Left ventricle myocardium superior (tissue), 1 donor: ENCODE measurements around the gene AQP9. TPM values are rescaled to one million over a fixed set of nuclear protein-coding genes. Genes with fewer than 3 reads are reported as not detected.

Experiments
- ATAC-seq: fragments of 200-7000 bp; cut with Tn5 transposase; one replicate; pipeline ENCODE4 v1.9.1; 2020; ENCODE audit warnings: mild to moderate bottlenecking, moderate library complexity
- DNase-seq: peaks from one replicate; pipeline ENCODE4 v3.0.0-alpha.2; 2020
- intact Hi-C: fragments of 100-400 bp; cut with micrococcal nuclease; formaldehyde crosslinking; loops from one replicate; pipeline ENCODE4 v1.11.0; 2022
- total RNA-seq: library from RNA; stranded (reverse); fragmentation: NEBNext Ultra II Directional; extraction: Animal tissue kit (Norgen Biotek cat#: 25700); gene quantifications from one replicate; pipeline ENCODE4 v1.2.1, GENCODE V29; 2021
- donor health status: DM: no; HTN: yes; CAD: no; lungs with severe emphysema.

AQP9 gene
- total RNA-seq, 1 donor from 2014 or later = 1.9 TPM

DNA sequence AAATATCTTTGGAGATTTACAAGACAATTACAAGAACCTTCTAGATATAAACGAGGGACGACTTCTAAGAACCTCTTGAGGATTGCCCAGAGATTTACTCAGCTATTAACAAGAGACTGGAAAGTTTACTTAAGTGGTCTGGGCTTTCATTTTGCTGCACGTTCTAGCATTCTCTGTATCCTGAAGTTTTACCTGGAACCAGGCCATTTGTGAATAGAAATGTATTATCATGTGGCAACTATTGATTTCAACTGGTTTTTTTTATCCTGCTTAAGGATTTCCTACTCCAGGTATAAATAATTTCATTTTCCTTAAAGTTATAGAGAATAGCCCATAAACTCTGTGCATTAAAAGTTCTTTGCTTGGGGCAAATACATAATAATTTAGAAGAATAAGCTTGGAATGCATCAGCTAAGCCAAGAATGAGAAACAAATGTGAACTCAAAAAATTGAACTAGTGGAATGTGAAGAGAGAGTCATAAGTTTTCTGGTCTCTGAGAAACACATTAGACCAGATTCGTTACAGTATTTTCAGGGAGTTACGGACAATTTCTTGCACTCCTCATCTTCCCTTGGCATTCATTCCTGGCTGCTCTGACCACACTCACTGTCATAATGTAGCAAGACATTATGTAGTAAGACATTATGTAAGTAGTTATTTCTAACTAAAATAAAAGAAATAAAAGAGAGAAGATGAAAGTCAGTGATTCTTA lies 1.3 kb downstream of the AQP9 start:
- intact Hi-C loops = no loop called here
- DNase-seq = no peak
- ATAC-seq = peak; percentile 20

DNA sequence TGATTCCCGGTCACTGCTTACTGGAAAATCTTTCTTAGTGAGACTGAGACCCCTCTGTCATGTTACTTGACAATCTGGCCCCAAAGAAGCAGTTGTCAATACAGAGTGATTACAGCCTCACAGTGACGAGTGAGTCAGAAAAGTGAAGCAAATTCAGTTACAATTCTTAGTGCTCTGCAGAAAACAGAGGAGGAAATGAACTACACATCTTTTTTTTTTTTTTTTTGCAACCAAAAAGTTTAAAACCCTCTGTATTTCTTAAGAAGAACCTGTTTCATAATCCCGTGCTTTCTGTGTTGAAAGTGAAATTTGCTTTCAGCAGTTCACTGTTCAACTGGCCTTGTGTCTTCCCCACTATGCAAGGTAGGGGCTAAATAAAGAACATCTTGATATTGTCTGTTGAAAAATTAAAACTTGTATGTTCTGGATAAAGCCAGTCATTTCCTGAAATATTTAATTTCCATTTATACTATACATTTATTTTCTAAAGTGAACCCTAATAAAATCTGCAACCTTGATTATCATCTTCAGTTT lies 1.9 kb downstream of the AQP9 start:
- ATAC-seq (peak; percentile 19), DNase-seq (no peak)
- intact Hi-C loops = no loop called here

DNA sequence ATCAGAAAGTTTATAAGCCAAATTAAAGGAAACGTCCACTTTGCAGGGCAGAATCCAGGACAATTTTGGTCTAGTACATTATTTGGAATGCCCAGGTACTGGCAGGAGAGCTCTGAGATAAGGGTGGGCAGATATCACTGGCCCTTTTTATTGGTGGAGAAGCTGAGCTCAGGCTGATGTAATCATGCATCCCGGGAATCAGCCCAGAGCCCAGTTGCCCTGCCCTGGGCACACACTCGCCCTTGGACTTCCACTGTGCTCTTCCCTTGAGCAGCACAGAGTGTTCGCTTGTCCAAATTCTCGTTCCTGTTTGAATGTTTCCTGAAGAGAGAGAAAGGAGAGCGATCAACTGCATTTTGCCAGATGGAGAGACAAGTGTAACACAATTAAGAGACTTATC lies 3.7 kb downstream of the AQP9 start:
- intact Hi-C loops = no loop called here
- DNase-seq = no peak
- ATAC-seq = no peak

DNA sequence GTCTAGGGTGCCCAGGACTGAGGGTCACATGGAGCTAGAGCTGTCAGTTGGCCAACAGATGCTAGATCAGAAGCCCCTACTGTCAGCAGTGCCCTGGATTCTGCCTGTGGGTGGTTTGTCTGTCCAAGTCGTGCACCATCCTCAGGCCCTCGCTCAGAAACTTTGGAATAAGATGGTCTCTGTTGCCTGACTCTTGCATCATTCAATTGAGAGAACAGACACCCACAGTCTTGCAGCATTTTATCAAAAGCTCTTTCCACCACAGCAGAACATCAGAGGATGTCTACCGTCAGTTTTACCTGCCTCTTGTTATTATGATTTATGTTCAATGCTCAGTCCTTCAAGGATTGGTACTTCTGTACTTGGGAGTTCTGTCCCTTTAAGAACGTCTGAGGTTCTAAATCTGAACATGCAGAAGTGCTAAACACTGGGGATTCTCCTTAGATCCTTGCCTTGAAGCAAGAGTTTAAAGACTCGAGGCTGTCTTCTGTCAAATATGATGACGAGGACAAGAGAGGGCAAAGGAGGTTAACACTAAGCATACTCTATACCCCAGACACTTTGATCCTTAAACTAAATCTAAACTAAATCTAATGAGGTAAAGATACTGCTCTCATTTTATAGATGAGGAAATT lies 4.8 kb downstream of the AQP9 start:
- intact Hi-C loops = no loop called here
- DNase-seq = no peak

DNA sequence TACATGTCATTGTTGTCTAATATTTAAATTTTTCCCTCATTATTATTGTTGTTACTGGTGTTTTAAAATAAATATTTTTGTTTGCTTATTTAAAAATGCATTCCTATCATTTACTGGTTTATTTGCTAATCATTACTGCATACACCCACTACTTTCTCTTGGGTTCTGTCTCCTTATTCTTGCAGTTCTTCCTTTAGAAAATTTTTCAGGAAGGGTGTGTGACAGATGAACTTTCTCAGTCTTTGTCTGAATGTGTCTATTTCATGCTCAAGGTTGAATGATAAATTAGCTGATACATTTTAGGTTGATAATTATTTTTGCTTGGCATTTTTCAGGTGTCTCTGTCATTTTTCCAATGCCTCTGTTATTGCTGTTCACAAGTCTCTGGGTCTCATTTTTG lies 7.4 kb downstream of the AQP9 start:
- intact Hi-C loops = no loop called here
- no peak for DNase-seq
- ATAC-seq = no peak

More for the DNA sequence above, 4.8 kb downstream of the AQP9 start:
- no peak for ATAC-seq

DNA sequence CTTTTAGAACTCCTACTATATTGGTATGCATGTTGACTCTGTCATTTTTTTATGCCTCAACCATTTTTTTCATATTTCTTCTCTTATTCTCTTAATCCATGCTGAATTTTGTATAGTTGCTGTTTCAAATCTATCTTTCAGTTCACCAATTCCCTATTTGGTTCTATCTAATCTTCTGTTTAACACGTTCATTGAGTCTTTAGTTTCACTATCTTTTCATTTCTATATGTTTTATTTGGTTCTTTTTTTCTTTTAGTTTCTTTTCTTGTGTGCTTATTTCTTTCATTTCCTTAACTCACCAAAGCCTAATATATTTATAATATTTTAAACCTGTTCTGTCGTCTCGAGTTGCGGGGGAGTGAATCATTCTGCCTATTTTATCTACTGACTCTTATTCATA lies 8.0 kb downstream of the AQP9 start:
- ATAC-seq (no peak), DNase-seq (no peak)
- intact Hi-C loops = no loop called here

DNA sequence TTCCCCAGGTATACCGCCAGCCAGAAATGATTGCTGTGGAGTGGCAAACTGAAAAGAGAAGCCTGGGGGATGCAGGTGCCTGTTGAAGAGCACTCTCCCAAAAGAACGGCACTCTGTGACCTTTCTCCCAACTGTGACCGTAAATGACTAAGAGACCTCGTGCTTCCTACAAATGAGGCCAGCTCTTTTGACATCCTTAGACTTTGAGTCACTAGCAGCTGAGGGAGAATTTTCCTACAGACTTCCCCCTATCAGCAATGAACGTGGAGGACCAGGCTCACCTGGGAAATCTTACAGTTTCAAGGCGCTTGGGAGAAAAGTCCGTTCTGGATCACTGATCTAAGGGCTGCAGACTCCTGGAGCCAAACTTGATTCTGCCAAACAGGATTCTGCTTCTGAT lies 8.6 kb downstream of the AQP9 start:
- DNase-seq (no peak), ATAC-seq (peak; percentile 43)
- intact Hi-C loops = no loop called here

DNA sequence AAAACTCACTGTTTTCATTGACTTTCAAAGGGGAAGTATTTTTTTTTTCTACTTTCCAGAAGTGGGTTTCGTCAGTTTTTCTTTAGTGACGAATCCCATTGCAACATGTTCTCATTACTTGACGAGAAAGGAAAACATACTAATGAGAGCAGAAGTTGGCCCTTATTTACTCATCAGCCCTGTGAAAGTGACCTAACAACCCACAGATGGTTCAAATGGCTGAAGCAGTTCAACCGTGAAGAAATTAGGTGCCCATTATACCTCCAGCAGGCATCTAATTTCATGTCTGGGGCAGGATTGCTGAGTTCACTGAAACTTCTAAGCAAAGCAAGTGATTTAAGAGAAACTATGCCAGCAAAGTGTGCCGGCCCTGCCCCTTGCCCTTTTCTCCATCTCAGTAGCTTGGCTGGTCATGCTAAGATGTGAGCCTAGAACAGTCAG lies 9.0 kb downstream of the AQP9 start:
- intact Hi-C loops = no loop called here
- no peak for DNase-seq
- ATAC-seq = peak; percentile 22

DNA sequence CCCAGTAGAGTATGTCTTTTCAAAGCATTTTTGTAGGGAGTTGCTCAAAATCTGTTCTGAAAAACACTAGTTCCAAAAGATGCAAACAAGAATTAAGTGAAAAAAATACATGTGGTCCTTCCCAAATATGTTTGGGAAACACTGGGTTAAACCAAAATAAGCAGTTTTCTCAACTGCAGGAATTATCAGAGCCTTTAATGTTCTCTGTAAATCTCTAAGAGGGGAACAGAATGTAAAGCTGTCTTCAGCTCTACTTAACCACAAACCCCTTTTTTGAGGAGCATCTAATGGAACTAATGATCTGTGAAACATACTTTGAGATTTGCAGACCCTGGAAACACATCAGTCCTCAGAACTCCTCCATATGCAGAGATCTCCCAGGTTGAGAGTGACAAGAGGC lies 9.9 kb downstream of the AQP9 start:
- intact Hi-C loops = no loop called here
- ATAC-seq (no peak), DNase-seq (no peak)

DNA sequence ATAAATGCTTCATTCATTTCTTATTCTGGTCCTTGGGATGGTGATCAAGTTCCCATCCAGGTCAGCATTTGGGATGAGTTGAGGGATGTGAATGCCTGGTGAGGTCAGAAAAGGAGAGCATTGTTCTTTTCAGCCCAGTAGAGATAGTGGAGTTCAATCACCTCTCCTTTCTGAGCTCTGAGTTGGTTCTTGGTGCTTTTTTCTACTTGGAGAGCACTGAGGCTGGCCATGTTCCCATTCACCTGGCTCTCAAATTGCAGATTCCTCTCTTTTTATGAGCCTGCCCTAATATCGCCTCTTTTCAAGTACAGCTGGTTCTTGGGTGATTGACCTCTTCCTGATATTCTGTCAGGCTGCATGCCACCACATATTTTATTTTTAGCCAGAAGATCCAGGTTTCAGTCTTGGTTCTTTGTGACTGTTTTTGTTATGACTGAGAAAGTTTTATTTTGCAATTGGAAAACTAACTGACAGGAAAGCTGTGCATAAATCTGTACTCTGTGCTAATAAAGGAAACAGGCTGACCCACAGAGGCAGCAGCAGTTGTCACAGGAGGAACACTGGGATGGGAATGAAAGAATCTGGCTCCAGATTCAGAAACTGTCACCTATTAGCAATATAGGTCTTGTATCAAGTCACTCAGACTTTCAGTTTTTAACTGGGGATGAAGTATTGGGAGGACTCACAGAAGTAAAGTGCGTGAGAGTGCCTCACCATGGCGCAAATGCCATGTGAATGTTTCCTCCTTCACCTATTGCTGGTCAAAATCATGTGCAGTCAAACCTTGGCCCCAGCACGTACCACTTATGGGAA lies 10.7 kb downstream of the AQP9 start:
- intact Hi-C loops = no loop called here
- ATAC-seq = no peak
- no peak for DNase-seq

DNA sequence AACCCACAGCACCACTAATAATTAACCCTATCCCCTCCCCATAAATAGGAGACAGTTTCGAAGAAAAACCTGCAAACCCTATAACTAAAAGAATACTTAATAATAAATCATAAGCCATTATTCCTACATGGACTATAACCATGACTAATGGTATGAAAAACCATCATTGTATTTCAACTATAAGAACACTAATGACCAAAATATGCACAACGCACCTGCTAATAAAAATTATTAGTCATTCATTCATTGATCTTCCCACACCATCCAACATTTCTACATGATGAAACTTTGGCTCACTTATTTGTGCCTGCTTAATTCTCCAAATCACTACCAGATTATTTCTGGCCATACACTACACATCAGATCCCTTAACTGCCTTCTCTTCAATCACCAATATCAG lies 16.6 kb downstream of the AQP9 start:
- DNase-seq (no peak), ATAC-seq (no peak)
- intact Hi-C loops = no loop called here

DNA sequence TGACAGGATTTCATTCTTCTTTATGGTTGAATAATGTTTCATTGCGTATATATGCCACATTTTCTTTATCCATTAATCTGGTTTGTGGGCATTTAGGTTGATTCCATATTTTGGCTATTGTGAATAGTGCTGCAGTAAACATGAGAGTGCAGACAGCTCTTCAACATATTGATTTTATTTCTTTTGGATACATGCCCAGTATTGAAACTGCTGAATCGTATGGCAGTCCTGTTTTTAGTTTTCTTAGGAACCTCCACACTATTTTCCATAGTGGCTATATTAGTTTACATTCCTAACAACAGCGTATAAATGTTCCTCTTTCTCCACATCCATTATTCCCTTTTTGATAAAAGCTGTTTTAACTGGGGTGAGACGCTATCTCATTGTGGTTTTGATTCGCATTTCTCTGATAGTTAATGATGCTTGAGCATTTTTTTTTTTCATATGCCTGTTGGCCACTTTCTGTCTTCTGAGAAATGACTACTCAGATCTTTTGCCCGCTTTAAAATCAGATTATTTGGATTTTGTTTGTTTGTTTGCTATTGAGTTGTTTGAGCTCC lies 21.7 kb downstream of the AQP9 start:
- DNase-seq (no peak), ATAC-seq (no peak)
- intact Hi-C loops = no loop called here

DNA sequence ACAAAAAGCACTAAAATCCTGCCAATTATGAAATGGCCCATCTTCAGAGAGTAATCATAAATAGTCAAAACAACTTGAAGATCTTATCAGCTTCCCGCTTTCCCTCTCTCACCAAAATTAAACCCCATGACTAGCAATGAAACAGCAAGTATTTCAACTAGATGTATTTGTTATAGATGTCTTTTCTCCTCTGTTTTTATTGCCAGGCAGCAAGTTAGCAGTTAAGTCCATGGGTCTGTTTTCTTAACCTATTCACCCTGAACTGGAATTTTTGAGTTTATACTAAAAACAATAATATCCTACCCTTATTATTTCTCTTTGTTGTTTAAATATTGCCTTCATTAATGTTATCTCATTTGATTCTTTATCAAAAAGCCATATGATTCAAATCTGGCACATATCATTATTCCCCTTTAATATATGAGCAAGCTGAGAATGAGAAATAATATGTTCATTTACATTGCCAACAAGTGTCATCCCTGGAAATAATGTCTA lies 23.3 kb downstream of the AQP9 start:
- intact Hi-C loops = no loop called here
- ATAC-seq (no peak), DNase-seq (no peak)

DNA sequence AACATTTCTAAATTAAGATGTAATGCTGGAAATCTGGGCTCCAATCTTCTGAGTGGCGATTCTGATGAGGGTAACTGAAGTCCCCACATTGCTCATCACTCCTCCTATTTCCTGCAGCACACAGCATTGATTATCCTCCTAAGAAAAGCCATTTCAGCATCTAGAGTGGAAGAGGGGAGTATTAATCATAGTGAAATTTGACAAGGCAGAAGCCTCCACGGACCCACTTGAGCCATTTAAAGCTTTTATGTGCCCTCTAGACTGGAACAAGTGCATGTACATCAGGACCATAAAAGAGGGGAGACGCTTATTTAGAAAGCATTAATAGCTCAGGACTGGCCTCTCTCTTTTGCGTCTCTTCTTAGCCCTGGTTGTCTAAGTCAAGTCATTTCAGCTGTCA lies 25.8 kb downstream of the AQP9 start:
- intact Hi-C loops = no loop called here
- ATAC-seq (no peak), DNase-seq (no peak)

DNA sequence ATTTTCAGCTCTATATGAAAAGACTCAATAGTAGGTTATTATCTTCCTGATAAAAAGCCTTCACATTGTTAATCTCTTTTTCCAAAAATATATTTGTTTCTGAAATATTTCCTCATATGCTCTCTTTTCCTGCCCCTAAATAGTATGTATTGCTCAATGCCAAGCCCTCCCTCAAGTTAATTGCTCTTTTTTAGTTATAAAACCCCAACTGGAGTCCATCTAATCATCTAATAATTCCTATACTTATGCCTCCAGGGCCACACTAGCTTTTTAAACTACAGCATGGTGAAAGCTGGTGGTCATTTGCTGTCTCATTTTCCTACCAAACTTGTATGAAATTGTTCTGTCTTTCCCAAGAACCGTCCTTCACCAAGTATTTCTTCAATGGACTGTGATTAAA lies 26.7 kb downstream of the AQP9 start:
- intact Hi-C loops = no loop called here
- no peak for DNase-seq
- no peak for ATAC-seq

DNA sequence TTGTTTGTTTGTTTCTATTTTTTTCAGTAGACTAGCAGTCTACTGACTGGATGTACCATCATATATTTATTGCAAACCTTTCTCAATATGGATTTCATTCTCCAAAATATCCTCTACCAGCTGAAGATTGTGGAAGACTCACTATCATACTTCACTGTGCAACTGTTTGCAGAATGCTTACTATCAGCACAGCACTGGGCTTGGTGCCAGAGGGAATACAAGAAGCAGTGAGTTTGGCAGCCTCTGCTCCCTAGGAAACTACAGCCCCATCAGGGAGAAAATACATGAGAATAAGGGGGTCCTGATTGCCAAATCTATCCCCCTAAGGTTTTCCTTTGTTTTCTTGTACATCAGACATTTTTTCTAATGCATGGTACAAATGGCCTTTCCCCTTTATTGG lies 27.5 kb downstream of the AQP9 start:
- DNase-seq = peak; percentile 75
- intact Hi-C loops = no loop called here
- peak; percentile 88 for ATAC-seq

DNA sequence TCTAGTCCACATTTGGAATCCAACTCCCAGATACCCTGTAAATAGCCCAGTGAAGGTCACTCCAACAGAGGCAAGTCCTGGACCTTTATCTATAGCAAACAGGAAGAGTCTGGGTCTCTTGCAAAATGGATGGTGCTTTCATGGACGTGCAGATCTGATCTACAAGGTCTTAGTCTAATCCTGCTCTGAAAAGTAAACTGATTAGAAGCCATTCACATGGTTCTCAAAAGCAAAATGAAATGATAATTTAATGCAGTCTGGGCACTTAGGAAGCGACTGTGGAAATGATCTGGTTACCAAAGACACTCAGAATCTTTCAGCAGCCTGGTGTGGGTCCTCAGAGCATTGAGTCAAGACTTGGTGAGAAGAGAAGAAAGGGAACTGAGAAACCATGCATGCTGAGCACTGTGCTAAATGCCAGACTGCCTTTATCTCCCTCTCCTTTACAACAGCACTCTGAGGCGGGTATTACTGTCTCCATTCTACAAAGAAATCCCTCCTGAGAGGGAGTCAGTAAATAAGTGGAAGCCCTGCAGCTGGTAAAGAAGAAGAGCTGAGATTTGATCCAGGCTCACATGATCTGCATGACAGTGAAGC lies 29.0 kb downstream of the AQP9 start:
- ATAC-seq (peak; percentile 35), DNase-seq (no peak)
- intact Hi-C loops = no loop called here

DNA sequence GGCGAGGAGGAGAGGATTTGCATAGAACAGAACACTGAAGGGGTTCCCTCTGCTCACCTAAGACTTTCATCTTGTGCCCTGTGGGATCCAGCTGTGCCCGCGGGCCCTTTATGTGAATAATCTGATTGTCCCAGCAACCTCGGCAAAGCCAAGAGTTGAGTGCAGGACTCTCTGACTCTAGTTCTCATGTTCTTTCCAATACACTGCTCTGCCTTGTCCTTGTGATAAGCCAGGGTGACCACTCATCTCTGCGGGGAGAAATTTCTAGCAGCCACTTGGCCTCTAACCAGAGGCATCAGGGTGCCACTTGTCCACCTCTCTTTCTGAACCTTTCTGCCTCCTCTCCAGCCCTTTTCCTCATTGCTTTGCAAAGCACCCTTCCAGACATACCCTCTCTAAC lies 31.8 kb downstream of the AQP9 start:
- no peak for DNase-seq
- ATAC-seq = peak; percentile 75
- intact Hi-C loops = no loop called here

DNA sequence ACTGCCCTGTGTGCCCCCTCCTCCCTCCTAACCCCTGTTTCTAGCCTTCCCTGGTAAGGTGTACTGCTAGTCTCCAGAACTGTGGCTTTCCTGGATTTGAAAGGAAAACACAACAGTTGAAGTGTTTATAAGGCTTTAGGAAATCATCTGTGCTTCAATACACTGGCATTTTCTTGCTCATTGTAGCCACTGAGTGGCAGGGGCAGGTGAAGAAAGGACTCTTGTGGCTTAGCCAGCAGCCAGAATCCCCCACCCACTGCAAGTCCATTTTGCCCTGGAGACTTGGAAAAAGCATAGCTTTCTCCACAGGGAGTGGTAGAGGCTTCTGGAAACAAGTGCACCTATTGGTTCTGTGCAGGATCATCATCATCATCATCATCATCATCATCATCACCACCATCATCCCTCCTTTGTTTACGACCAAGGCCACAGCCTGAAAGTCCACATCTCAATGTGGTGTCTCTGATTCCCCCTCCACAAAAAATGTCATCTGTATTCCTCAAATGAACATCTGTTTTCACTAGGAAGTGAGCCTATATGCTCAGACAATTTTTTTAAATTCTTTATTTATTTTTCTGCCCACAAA lies 33.4 kb downstream of the AQP9 start:
- ATAC-seq (no peak), DNase-seq (no peak)
- intact Hi-C loops = no loop called here
